Kidney epithelial cell (primary cell): ENCODE data around the gene PLD1. TPM values are rescaled to one million over a fixed set of nuclear protein-coding genes. Genes with fewer than 3 reads are reported as not detected.

Experiments
- DNase-seq: peaks from one replicate; pipeline ENCODE4 v3.0.0-alpha.2; 2010; ENCODE audit warnings: low read depth
- H3K27me3 ChIP-seq: 2 replicates; pipeline ENCODE4 v1.6.0; 2011; ENCODE audit warnings: low read length; ENCODE audit not compliant: control insufficient read depth, insufficient read depth
- H3K36me3 ChIP-seq: 2 replicates; pipeline ENCODE4 v1.5.1; 2011; ENCODE audit warnings: low read length; ENCODE audit not compliant: control insufficient read depth, insufficient read depth
- H3K4me3 ChIP-seq: 2 replicates; pipeline ENCODE4 v1.5.1; 2011; ENCODE audit warnings: low read depth, mild to moderate bottlenecking, control low read depth, low read length
- CTCF ChIP-seq: IDR thresholded peaks from 2 replicates; pipeline ENCODE4 v1.5.1; 2011; ENCODE audit warnings: mild to moderate bottlenecking, moderate library complexity, low read length, control low read depth, inconsistent platforms; ENCODE audit not compliant: insufficient read depth, poor library complexity, severe bottlenecking
- total RNA-seq: library from RNA; depleted of rRNA; stranded (reverse); fragments of >200 nt; gene quantifications from 2 replicates; pipeline ENCODE4 v1.2.3, GENCODE V29; 2015

Gene PLD1
- total RNA-seq, 1 donor from 2014 or later = 5.8 TPM

GRCh38 chr3:171733561-171733960 lies 76.7 kb downstream of the PLD1 start:
- Histone ChIP-seq H3K27me3 (no peaks in the 10 kb centered on the region), H3K36me3 (peaks cover 2% of the 10 kb centered on the region), H3K4me3 (no peak overlapping the region)
- DNase-seq = no peak
- no peak for TF ChIP-seq CTCF

DNA sequence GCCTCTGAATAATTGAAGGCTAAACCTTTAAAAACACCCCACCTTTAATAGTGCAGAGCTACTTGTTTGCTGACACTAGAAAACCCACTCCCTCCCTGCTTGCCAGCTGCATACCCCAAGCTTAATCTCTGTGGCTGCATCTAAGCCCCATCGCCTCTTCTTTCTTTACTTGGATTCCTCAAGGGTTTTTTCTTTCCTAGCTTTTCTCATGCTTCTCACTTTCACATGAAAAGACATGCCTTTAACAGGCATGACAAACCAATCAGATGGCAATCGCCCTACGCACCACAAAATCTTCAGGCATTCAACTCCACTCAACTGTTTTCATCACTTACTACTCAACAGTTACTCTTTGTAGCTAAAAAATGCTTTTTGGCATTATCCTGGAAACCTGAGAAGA lies 77.5 kb downstream of the PLD1 start:
- TF ChIP-seq CTCF = no peak
- DNase-seq = no peak
- no peaks in the 10 kb centered on the region for H3K27me3 ChIP-seq
- no peak overlapping the region for H3K4me3 ChIP-seq
- H3K36me3 ChIP-seq = peaks cover 2% of the 10 kb centered on the region

GRCh38 chr3:171731691-171732090 lies 78.6 kb downstream of the PLD1 start:
- no peak for DNase-seq
- TF ChIP-seq CTCF = no peak
- Histone ChIP-seq H3K4me3 (no peak overlapping the region), H3K36me3 (peaks cover 2% of the 10 kb centered on the region), H3K27me3 (no peaks in the 10 kb centered on the region)

- no peaks in the 10 kb centered on the region for H3K36me3 ChIP-seq
- DNase-seq = no peak
- H3K4me3 ChIP-seq = no peak overlapping the region
- no peak for TF ChIP-seq CTCF
- H3K27me3 ChIP-seq = no peaks in the 10 kb centered on the region
These were observed 80.6 kb downstream of the PLD1 start for GRCh38 chr3:171729452-171730334.

GRCh38 chr3:171727288-171727687 lies 83.0 kb downstream of the PLD1 start:
- no peak overlapping the region for H3K4me3 ChIP-seq
- DNase-seq = no peak
- H3K27me3 ChIP-seq = no peaks in the 10 kb centered on the region
- no peaks in the 10 kb centered on the region for H3K36me3 ChIP-seq
- no peak for TF ChIP-seq CTCF

- TF ChIP-seq CTCF = no peak
- Histone ChIP-seq H3K4me3 (no peak overlapping the region), H3K27me3 (no peaks in the 10 kb centered on the region), H3K36me3 (no peaks in the 10 kb centered on the region)
- DNase-seq = no peak
These were observed 91.6 kb downstream of the PLD1 start for GRCh38 chr3:171718493-171719185.
